Fibroblast of lung (primary cell): ENCODE data around the gene ROBO1.

Source experiments
- EZH2 ChIP-seq: IDR thresholded peaks from 2 replicates; pipeline ENCODE4 v1.5.1; 2012; ENCODE audit warnings: low read length, control low read depth, mild to moderate bottlenecking; ENCODE audit errors: missing control alignments
- TF ChIP-seq, protein P1 (sequence below), 2 donors: IDR thresholded peaks in 1 of 2; conservative IDR thresholded peaks in 1 of 2; 1 replicate in 1 of 2; 2 replicates in 1 of 2; pipeline ENCODE4 v1.5.1; 2011 to 2012; ENCODE audit warnings: low read length in 2 of 2, control low read depth in 1 of 2, inconsistent platforms in 1 of 2, low read depth in 1 of 2, mild to moderate bottlenecking in 1 of 2

GRCh38 chr3:78894787-78895186, 873.0 kb downstream of the ROBO1 start:
- TF ChIP-seq, protein P1, sequence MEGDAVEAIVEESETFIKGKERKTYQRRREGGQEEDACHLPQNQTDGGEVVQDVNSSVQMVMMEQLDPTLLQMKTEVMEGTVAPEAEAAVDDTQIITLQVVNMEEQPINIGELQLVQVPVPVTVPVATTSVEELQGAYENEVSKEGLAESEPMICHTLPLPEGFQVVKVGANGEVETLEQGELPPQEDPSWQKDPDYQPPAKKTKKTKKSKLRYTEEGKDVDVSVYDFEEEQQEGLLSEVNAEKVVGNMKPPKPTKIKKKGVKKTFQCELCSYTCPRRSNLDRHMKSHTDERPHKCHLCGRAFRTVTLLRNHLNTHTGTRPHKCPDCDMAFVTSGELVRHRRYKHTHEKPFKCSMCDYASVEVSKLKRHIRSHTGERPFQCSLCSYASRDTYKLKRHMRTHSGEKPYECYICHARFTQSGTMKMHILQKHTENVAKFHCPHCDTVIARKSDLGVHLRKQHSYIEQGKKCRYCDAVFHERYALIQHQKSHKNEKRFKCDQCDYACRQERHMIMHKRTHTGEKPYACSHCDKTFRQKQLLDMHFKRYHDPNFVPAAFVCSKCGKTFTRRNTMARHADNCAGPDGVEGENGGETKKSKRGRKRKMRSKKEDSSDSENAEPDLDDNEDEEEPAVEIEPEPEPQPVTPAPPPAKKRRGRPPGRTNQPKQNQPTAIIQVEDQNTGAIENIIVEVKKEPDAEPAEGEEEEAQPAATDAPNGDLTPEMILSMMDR (conservative IDR thresholded peaks at IDR 0.05 in 1 of 2, IDR thresholded peaks at IDR 0.05 in 1 of 2; ENCODE audit: low read depth in 1 of 2, low read length in 2 of 2) = no peak
- no peak for TF ChIP-seq EZH2
